Neural crest cell (in vitro differentiated cells): Measurements from ENCODE around the gene TRPM2. TPM values are rescaled to one million over a fixed set of nuclear protein-coding genes. Genes with fewer than 3 reads are reported as not detected.

ENCODE experiments used
- DNase-seq: peaks from one replicate; pipeline ENCODE4 v3.0.0; 2021; ENCODE audit warnings: low read depth, mixed read lengths, low spot score
- H3K27ac Mint-ChIP-seq: one replicate; pipeline ENCODE4 v1.8.0; 2021; ENCODE audit warnings: mild to moderate bottlenecking, mixed read lengths; ENCODE audit not compliant: unreplicated experiment
- H3K27me3 Mint-ChIP-seq: 2 replicates; pipeline ENCODE4 v1.8.0; 2021; ENCODE audit warnings: low read depth, mild to moderate bottlenecking, mixed read lengths
- H3K36me3 Mint-ChIP-seq: 2 replicates; pipeline ENCODE4 v1.8.0; 2021; ENCODE audit warnings: low read depth, mild to moderate bottlenecking, mixed read lengths
- H3K4me1 Mint-ChIP-seq: 2 replicates; pipeline ENCODE4 v1.8.0; 2021; ENCODE audit warnings: mixed read lengths
- H3K4me3 Mint-ChIP-seq: one replicate; pipeline ENCODE4 v1.8.0; 2021; ENCODE audit warnings: mild to moderate bottlenecking, mixed read lengths
- H3K9me3 Mint-ChIP-seq: 2 replicates; pipeline ENCODE4 v1.8.0; 2021; ENCODE audit warnings: mixed read lengths
- CTCF ChIP-seq: fragments of 200-600 bp; sonication (generic); conservative IDR thresholded peaks from 2 replicates; pipeline ENCODE4 v1.5.0; 2021; ENCODE audit warnings: antibody characterized with exemption, mild to moderate bottlenecking
- total RNA-seq: library from RNA; stranded (reverse); gene quantifications from 2 replicates; pipeline ENCODE4 v1.2.1, GENCODE V29; 2021

The TRPM2 gene
- total RNA-seq, 1 donor from 2014 or later: not detected

DNA sequence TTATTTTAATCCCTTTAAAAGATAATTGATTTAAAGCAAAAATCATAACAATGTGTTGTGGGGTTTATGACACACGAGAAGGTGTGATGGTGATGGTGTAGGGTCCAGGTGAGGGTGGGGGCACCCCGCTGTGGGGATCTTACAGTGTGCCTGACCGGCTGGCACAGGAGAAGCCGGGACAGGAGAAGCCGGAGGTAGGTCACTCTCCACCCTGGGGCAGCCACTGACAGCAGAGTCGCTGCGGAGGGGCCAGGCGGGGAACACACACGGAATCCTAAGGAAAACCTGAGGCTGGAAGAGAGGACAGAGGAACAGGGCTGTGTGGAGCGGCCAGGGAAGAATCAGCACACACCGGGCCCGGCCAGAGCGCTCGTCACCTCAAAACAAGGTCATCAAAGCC, 97.6 kb downstream of the TRPM2 start:
- Mint-ChIP-seq H3K4me3 (no peak overlapping the region), H3K27me3 (peaks cover 24% of the 10 kb centered on the region), H3K36me3 (no peaks in the 10 kb centered on the region), H3K9me3 (no peaks in the 10 kb centered on the region), H3K27ac (no peak overlapping the region), H3K4me1 (peaks cover 12% of the 10 kb centered on the region)
- DNase-seq: no peak
- no peak for TF ChIP-seq CTCF

GRCh38 chr21:44453120-44453519, 99.7 kb downstream of the TRPM2 start:
- H3K27me3 Mint-ChIP-seq: peaks cover 24% of the 10 kb centered on the region
- H3K4me1 Mint-ChIP-seq: peaks cover 12% of the 10 kb centered on the region
- H3K9me3 Mint-ChIP-seq: no peaks in the 10 kb centered on the region
- no peak overlapping the region for H3K4me3 Mint-ChIP-seq
- no peak for DNase-seq
- TF ChIP-seq CTCF: no peak
- H3K36me3 Mint-ChIP-seq: no peaks in the 10 kb centered on the region
- H3K27ac Mint-ChIP-seq: no peak overlapping the region

DNA sequence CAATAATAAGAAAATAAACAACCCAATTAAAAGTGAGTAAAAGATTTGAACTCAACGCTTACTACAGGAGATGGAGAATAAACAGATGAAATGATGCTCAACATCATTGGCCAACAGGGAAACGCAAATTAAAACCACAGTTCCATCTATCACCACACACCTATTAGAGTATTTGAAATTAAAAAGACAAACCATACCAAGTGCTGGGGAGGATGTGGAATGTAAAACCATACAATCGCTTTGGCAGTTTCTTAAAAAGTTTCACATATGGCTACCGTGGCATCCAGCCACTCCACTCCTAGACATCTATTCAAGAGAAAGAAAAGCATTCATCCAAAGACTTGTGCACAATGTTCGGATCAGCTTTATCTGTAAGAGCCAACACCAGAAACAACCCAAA, 100.6 kb downstream of the TRPM2 start:
- no peak for TF ChIP-seq CTCF
- no peak for DNase-seq
- no peaks in the 10 kb centered on the region for H3K36me3 Mint-ChIP-seq
- H3K27me3 Mint-ChIP-seq: peaks cover 24% of the 10 kb centered on the region
- peaks cover 8% of the 10 kb centered on the region for H3K4me1 Mint-ChIP-seq
- H3K4me3 Mint-ChIP-seq: peak overlapping the region; percentile 65
- no peak overlapping the region for H3K27ac Mint-ChIP-seq
- H3K9me3 Mint-ChIP-seq: no peaks in the 10 kb centered on the region

DNA sequence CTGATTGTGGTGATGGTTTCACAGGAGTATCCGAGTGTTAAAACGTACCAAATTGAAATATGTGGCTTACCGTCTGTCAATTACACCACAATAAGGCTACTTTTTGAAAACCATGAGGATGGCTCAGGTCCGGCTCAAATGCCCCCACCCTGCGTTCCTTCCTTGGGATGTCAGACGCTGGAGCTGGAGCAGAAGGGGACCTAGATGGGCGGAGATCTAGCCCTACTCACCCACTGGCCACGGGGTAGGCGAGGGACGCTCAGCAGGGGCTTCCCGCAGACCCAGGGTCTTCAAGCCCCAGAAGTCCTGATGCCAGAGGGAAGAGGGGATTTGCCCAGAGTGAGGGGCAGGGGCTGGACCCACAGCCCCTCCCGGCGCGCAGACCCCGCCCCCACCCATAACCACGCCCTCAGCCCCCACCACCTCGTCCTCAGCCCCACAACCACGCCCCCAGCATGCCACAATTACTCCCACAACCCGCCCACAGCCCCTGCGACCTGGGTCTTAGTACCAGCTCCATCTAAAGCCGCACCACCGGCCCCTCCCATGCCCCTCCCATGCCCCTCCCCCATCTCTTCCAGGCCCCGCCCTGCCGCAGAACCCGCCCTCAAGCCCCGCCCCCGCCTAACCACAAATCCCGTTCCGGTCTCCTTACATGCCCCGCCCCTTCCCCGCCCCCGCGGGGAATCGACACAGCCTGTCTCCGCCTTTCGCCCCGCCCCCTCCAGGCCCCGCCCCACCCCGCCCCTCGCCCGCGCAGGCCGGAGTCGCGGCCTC, 101.5 kb downstream of the TRPM2 start, which contains the start of gene LRRC3:
TSS of gene LRRC3 (plus strand) at position 764 of the 777 bp plus-strand sequence. CDS start 1,135 bp downstream, outside the sequence.
- H3K9me3 Mint-ChIP-seq: no peaks in the 10 kb centered on the region
- peaks cover 24% of the 10 kb centered on the region for H3K27me3 Mint-ChIP-seq
- H3K4me1 Mint-ChIP-seq: peaks cover 7% of the 10 kb centered on the region
- H3K4me3 Mint-ChIP-seq: peak within 1 kb of the TSS; percentile 82
- peak; percentile 81 for DNase-seq
- H3K36me3 Mint-ChIP-seq: no peaks in the 10 kb centered on the region
- H3K27ac Mint-ChIP-seq: no peak within 1 kb of the TSS
- no peak for TF ChIP-seq CTCF

GRCh38 chr21:44455524-44456213, 102.2 kb downstream of the TRPM2 start:
- peaks cover 7% of the 10 kb centered on the region for H3K4me1 Mint-ChIP-seq

More at GRCh38 chr21:44455524-44456213, 102.2 kb downstream of the TRPM2 start:
- no peak for TF ChIP-seq CTCF
- Mint-ChIP-seq H3K36me3 (no peaks in the 10 kb centered on the region), H3K4me3 (peak overlapping the region; percentile 82), H3K9me3 (no peaks in the 10 kb centered on the region), H3K27me3 (peaks cover 24% of the 10 kb centered on the region), H3K27ac (no peak overlapping the region)
- DNase-seq: peak; percentile 28
